NT2/D1 (cell line): ENCODE data around the gene SLC15A3.

ENCODE experiments used
- DNase-seq: peaks from one replicate; pipeline ENCODE4 v3.0.0-alpha.2; 2011; ENCODE audit warnings: low read depth, low spot score
- H3K27me3 ChIP-seq: 2 replicates; pipeline ENCODE4 v1.6.0; 2011; ENCODE audit warnings: mild to moderate bottlenecking; ENCODE audit not compliant: insufficient read length, insufficient read depth
- H3K36me3 ChIP-seq: 2 replicates; pipeline ENCODE4 v1.6.1; 2011; ENCODE audit warnings: mild to moderate bottlenecking, low read length, mixed read lengths; ENCODE audit not compliant: insufficient read depth, insufficient read length
- H3K4me1 ChIP-seq: 2 replicates; pipeline ENCODE4 v1.5.1; 2011; ENCODE audit not compliant: insufficient read depth, insufficient read length
- H3K4me3 ChIP-seq: 2 replicates; pipeline ENCODE4 v1.5.1; 2011; ENCODE audit warnings: low read depth; ENCODE audit not compliant: insufficient read length
- H3K9ac ChIP-seq: 2 replicates; pipeline ENCODE4 v1.6.0; 2011; ENCODE audit warnings: low read depth; ENCODE audit not compliant: insufficient read length
- H3K9me3 ChIP-seq: 2 replicates; pipeline ENCODE4 v1.5.1; 2011; ENCODE audit warnings: mild to moderate bottlenecking, low read length; ENCODE audit not compliant: insufficient read depth
- SUZ12 ChIP-seq: IDR thresholded peaks from 2 replicates; pipeline ENCODE4 v1.6.1; 2011; ENCODE audit not compliant: insufficient read length, insufficient read depth; ENCODE audit errors: extremely low read depth
- YY1 ChIP-seq: IDR thresholded peaks from 2 replicates; pipeline ENCODE4 v1.6.1; 2011; ENCODE audit not compliant: insufficient read length, insufficient read depth
- ZNF274 ChIP-seq: IDR thresholded peaks from 2 replicates; pipeline ENCODE4 v1.6.1; 2011; ENCODE audit warnings: mild to moderate bottlenecking, low read depth, low read length

The SLC15A3 gene

DNA sequence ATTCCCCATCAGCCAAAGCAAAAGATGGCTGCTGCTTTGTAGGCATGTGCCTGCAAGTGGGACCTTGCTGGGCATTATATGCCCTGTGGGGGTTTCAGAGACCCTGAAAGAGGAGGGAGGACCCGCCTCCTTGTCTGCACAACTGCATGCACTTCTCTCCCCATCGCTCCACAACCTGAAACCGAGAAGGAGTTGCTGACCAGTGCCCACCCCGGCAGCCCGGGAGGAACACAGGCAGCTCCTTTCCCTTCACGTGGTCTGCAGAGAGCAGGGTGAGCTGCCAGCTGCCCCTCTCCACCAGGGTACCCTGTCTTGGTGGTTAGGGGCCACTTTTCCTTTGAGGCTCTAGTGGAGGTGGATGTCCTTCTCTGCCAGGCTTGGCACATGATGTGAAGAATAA is 29.1 kb downstream of the SLC15A3 start:
- DNase-seq, result no peak
- no peak for TF ChIP-seq YY1
- TF ChIP-seq ZNF274, result no peak
- no peak for TF ChIP-seq SUZ12
- Histone ChIP-seq H3K27me3 (no peaks in the 10 kb centered on the region), H3K36me3 (peaks cover 70% of the 10 kb centered on the region), H3K4me3 (no peak overlapping the region), H3K4me1 (peaks cover 7% of the 10 kb centered on the region), H3K9ac (no peak overlapping the region), H3K9me3 (peaks cover 7% of the 10 kb centered on the region; the same call in 1 of the 2 replicates)

DNA sequence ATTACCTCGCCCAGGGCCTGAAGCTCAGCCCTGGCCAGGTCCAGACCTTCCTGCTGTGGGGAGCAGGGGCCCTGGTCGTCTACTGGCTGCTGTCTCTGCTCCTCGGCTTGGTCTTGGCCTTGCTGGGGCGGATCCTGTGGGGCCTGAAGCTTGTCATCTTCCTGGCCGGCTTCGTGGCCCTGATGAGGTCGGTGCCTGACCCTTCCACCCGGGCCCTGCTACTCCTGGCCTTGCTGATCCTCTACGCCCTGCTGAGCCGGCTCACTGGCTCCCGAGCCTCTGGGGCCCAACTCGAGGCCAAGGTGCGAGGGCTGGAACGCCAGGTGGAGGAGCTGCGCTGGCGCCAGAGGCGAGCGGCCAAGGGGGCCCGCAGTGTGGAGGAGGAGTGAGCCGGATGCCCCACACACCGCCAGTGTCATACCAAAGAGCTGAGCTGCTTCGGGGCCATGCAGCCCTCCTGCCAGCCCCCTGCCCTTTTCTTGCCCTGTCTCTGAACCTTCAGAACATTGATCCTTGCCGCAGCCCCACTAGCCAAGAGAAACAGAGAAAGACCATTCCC is 30.1 kb downstream of the SLC15A3 start:
- DNase-seq, result no peak
- Histone ChIP-seq H3K4me3 (no peak overlapping the region), H3K9me3 (peaks cover 7% of the 10 kb centered on the region; the same call in 1 of the 2 replicates), H3K4me1 (peaks cover 10% of the 10 kb centered on the region), H3K27me3 (no peaks in the 10 kb centered on the region), H3K36me3 (peaks cover 68% of the 10 kb centered on the region), H3K9ac (no peak overlapping the region)
- TF ChIP-seq SUZ12 (no peak), ZNF274 (no peak), YY1 (no peak)

DNA sequence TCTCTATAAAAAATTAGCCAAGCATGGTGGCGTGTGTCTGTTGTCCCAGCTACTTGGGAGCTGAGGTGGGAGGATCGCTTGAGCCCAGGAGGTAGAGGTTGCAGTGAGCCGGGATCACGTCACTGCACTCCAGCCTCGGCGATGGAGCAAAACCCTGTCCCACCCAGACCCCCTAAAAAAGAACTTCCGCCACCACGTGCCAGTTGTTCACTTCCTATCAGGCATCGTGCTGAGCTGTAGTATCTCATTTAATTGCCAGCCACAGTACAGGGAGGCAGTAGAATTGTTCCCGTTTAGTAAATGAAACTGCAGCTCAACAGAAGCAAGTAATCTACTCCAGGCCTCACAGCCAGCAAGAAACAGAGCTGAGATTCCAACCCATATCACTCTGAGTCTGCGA is 30.7 kb downstream of the SLC15A3 start:
- Histone ChIP-seq H3K9me3 (peaks cover 7% of the 10 kb centered on the region; the same call in 1 of the 2 replicates), H3K27me3 (no peaks in the 10 kb centered on the region), H3K4me3 (no peak overlapping the region), H3K9ac (no peak overlapping the region), H3K36me3 (peaks cover 66% of the 10 kb centered on the region), H3K4me1 (peaks cover 14% of the 10 kb centered on the region)
- DNase-seq, result no peak
- no peak for TF ChIP-seq YY1
- no peak for TF ChIP-seq SUZ12
- TF ChIP-seq ZNF274, result no peak

DNA sequence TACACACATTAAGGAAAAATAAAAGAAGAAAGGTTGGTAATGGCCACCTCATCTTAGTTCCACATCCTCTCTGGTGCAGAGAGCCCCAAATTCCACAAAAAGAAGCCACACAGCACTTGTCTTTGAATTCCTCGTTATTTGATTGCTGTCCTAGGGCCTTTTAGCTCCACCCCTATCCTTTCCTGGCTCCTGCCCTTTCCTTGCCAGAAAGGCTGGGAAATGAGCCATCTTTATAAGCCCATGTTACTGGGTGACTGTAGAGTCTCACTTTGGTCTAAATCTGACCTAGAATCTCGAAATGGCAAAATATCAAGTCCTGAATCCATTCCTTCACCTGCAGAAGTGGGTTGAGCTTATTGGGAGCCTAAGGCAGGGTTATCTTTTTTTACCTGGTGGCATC is 32.0 kb downstream of the SLC15A3 start:
- Histone ChIP-seq H3K4me3 (no peak overlapping the region), H3K27me3 (no peaks in the 10 kb centered on the region), H3K36me3 (peaks cover 63% of the 10 kb centered on the region), H3K9ac (no peak overlapping the region), H3K9me3 (peaks cover 7% of the 10 kb centered on the region; the same call in 1 of the 2 replicates), H3K4me1 (peaks cover 18% of the 10 kb centered on the region)
- TF ChIP-seq SUZ12 (no peak), ZNF274 (no peak), YY1 (no peak)
- DNase-seq, result no peak

DNA sequence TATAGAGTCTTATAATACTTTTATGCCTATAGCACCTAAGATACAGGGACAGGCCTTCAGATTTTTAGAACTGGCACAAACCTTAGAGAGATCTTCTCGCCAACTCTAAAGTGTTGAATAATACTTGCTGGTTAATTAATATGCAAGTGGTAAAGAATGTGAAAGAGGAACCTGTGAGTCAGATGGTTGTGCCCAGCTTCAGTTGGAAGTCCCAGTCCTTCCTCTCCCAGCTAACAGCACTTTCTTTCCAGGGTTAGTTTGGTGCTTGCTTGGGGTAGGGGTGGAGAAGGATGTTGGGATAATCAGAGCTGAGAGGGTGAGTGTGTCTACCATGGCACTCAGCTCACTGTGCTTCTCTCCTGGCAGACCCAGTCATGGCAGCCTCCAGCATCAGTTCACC is 32.7 kb downstream of the SLC15A3 start:
- H3K36me3 ChIP-seq, result peaks cover 63% of the 10 kb centered on the region
- no peaks in the 10 kb centered on the region for H3K27me3 ChIP-seq
- peaks cover 19% of the 10 kb centered on the region for H3K4me1 ChIP-seq
- no peak overlapping the region for H3K4me3 ChIP-seq
- no peak for DNase-seq
- H3K9ac ChIP-seq, result no peak overlapping the region
- peaks cover 7% of the 10 kb centered on the region; the same call in 1 of the 2 replicates for H3K9me3 ChIP-seq
- TF ChIP-seq YY1 (no peak), ZNF274 (no peak), SUZ12 (no peak)

DNA sequence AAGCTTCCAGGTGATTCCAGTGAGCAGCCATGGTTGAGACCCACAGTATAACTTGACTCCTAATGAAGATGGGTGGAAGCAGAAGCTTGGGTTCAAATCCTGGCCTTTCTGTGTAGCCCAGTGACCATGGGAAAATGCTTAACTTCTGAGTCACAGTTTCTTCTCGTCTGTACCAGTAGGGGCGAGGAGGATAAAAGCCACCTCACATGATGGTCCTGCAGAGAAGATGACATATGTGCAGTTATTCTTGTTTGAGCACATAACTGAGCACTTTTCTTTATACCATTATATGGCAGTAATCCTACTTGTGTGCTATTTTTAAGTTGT is 33.1 kb downstream of the SLC15A3 start:
- H3K9ac ChIP-seq, result no peak overlapping the region
- peaks cover 63% of the 10 kb centered on the region for H3K36me3 ChIP-seq
- peaks cover 6% of the 10 kb centered on the region; the same call in 1 of the 2 replicates for H3K9me3 ChIP-seq
- DNase-seq, result no peak
- no peaks in the 10 kb centered on the region for H3K27me3 ChIP-seq
- no peak overlapping the region for H3K4me3 ChIP-seq
- peaks cover 19% of the 10 kb centered on the region for H3K4me1 ChIP-seq
- TF ChIP-seq YY1, result no peak

DNA sequence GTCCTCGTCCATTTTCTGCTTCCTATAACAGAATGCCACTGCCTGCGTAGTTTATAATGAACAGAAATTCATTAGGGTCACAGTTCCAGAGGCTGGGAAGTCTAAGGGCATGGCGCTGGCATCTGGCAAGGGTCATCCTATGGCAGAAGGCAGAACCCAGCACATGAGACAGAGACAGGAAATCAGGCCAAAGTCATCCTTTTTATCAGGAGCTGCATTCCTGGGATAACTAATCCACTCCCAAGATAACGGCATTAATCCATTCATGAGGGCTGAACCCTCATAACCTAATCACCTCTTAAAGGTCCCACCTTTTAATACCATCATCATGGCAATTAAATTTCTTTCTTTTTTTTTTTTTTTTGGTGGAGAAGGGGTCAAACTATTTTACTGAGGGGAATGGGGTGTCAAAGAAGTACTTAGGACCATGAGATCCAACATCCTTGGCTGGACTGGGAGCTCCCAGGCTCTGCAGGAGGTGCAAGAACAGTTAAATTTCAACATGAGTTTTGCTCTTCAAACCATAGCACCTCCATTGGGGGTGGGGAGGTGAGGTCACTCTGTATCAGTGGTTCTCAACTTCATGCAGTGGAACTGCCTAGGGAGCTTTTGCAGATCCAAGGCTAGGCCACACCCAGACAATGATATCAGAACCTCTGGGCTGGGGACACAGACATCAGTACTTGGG is 33.6 kb downstream of the SLC15A3 start:
- no peaks in the 10 kb centered on the region for H3K27me3 ChIP-seq
- H3K36me3 ChIP-seq, result peaks cover 60% of the 10 kb centered on the region
- H3K4me1 ChIP-seq, result peaks cover 17% of the 10 kb centered on the region
- TF ChIP-seq ZNF274 (no peak), SUZ12 (no peak), YY1 (no peak)
- H3K4me3 ChIP-seq, result no peak overlapping the region
- H3K9me3 ChIP-seq, result peaks cover 1% of the 10 kb centered on the region; the same call in 1 of the 2 replicates
- no peak for DNase-seq
- H3K9ac ChIP-seq, result no peak overlapping the region
